EH (cell line): Measurements from ENCODE around the gene TXNIP.

Source experiments
- DNase-seq: peaks from one replicate; pipeline ENCODE4 v3.0.0-alpha.2; 2015; ENCODE audit warnings: low read depth

Gene TXNIP

GRCh38 chr1:145985129-145985501 is 11.3 kb downstream of the TXNIP start:
- no peak for DNase-seq

- DNase-seq = no peak
Observed at GRCh38 chr1:145983960-145984830, 12.2 kb downstream of the TXNIP start.

- no peak for DNase-seq
Observed at GRCh38 chr1:145983206-145983675, 13.1 kb downstream of the TXNIP start.

DNA sequence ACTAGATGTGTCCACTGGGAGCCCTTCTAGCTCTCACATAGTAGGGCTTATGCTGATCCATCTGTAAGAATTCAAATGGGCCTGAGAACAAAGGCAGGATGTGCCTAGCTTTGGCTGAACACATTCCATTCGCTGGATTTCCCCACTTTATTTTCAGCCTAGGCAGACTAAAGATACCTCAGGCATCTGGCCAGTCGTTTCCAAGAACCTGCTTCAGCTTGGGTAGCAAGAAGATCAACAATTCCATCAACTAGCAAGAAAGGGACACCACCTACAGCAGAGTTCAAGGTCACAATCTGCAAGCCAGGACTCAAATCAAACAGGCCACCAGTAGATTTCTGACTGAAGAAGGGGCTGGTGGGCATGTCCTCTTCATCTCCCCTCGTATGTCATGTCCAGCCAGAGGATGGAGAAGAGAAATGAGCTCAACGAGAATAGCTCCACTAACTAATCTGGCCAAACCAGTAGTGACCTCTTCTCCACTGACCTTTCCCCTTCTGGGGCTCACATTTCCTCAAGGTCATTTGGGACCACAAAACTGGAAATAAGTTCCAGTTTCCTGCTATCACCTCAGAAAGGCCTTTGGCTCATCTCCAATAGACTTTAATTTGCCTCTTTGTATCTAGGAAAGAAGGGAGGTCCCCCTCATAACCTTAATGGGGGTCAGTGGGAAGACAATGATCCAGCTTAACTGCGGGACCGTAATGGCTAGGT is 14.2 kb downstream of the TXNIP start:
- DNase-seq = no peak

DNA sequence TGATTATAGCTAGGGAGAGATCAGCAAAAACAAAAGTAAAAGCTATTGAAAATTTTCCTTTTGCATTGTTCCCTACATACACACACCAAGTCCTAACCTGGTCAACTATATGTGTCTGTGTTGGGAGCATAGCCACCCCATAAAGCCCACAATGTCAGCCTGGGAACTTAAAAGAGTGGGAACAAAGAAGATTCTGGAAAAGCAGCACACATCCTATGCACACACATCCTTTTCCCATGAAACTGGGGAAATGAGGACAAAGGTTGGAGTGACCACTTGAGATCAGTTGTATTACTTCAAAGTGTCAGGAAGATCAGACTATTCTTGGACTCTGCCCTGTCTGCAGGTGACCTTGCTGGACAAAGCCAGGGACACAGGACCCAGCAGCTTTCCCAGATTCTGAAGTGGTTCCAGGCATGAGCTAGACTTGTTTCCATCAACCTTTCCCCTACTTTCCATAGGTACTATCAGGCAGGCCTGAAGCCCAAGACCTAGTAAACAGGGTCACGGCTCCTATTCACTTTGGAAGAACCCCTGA is 15.9 kb downstream of the TXNIP start:
- DNase-seq = no peak

- DNase-seq = peak; percentile 30
Observed at GRCh38 chr1:145979746-145980456, 16.5 kb downstream of the TXNIP start.

- peak; percentile 100 for DNase-seq
Observed at GRCh38 chr1:145978854-145979745, 17.3 kb downstream of the TXNIP start.

DNA sequence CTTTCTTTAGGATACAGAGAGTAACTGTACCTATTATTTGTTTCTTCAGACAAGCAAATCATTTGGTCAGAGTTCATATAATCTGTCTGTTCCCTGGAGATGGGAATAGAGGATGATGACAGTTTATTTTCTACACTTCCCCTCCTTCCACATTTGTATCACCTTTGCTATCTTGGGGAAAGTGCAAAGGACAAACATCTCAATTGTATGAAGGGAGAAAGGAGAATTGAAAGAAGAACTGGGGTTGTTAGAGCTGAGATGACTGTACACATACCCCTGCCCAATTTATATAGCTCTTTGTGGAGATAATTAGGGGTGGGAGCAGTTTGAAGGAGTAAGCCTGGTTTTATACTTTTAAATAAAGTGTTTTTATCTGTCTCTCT is 17.9 kb downstream of the TXNIP start:
- DNase-seq = no peak

DNA sequence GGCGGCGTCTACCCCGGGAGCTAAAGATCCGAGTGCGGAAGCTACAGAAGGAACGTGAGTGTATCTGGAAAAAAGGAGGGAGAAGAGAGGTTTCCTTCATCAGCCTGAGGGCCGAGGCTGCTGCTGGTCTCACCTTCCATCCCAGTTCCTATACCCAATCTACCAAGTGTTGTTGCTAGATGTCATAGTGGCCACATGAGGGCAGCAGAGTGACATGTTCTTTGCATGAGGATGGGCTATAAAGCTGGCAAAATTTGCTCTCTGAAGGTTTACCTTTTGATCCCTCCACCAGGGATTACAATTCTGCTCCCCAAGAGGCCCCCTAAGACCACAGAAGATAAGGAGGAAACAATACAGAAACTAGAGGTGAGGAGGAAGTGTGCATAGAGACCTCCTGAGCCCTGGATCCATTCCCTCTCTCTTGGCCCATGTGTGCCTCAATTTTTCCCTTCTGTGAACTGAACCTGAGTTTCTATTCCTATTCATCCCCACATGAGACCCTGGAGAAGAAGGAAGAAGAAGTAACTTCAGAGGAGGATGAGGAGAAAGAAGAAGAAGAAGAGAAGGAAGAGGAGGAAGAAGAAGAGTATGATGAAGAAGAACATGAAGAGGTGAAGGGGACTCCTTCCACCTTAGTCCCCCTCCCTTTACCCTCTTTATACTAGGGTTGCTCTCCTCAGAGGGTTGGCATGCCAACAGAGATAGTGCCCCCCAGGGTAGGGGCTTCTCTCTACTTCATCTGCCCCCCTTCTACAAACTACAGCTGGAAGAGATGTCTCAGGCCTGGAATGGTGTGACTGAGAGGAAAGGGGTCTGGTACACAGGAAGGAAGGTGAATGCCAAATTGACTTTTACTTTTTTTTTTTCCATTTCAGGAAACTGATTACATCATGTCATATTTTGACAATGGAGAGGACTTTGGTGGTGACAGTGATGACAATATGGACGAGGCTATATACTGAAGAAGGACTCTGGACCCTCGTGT is 18.6 kb downstream of the TXNIP start:
- peak; percentile 86 for DNase-seq

- no peak for DNase-seq
Observed at GRCh38 chr1:145977016-145977415, 19.4 kb downstream of the TXNIP start.

DNA sequence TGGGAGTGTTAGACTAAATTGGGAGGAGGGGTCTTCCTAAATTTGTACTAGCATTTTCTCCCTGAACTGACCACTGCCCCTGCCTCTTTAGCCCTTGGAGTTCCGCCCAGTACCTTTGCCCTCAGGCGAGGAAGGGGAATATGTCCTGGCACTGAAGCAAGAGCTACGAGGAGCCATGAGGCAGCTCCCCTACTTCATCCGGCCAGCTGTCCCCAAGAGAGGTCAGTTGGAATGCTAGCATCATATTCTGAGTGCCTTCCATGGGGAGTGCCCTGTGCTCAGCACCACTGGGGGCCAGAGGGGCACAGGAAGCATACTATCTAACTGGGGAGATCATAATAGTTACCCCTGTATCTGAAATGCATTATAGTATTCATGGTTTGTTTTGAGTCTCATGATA is 21.2 kb downstream of the TXNIP start:
- no peak for DNase-seq

- DNase-seq = no peak
Observed at GRCh38 chr1:145974721-145975120, 21.7 kb downstream of the TXNIP start.

- no peak for DNase-seq
Observed at GRCh38 chr1:145972580-145972979, 23.8 kb downstream of the TXNIP start.

DNA sequence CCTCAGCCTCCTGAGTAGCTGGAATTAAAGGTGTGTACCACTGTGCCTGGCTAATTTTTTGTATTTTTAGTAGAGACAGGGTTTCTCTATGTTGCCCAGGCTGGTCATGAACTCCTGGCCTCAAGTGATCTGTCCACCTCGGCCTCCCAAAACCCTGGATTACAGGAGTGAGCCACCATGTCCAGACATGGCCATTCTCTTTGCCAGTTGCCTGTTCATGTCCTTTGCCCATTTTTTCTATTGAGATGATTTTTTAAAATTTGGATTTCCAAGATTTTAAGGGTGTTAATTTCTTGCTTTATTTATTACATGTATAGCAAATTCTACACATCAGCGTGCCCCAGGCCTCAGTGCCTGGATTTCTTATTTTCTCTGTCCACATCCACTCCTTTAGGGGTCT is 29.1 kb downstream of the TXNIP start:
- no peak for DNase-seq

GRCh38 chr1:145965119-145965744 is 31.1 kb downstream of the TXNIP start:
- no peak for DNase-seq

DNA sequence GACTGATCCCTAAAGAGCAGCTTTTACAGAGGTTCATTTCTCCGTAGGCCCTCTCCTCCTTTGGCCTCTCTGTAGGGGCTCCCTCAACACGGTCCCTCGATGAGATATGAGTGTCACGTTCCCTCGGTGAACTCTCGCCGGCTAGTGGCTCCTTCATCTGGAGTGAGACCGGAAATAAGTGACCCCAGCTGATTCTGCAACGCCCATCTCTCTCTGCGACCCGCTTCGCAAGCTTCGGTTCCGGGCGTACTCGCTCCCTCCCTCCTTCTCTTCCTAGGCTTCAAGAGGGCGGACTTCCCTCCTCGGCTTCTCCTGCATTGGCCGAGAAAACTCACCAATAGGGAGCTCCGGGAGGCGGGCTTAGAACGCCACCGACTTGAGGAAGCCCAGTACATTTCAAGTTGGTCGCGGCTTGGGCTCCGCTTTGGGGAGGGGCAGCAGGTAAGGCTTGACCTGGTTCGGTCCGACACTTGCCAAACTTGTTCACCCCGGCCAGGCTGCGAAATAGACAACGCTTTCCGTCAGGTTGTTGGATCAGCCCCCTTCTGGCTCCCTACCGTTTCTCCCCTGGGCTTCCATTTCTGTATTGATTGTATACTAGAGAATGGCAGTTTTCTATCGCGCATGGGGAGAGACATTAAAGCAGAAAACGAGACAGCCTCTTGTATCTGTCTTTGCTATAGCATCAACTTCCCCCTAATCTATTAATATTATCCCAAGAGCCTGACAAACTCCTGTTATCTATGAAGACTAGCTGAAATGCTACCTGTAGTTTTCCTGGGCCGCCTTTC is 31.9 kb downstream of the TXNIP start, which contains the start of the genes ANKRD34A and POLR3GL:
ANKRD34A (minus strand) TSS at position 248 of the 791 bp plus-strand sequence. CDS start 2,816 bp downstream, outside the sequence.
POLR3GL (plus strand) TSS at position 363 of the 791 bp plus-strand sequence. CDS start 10,176 bp downstream, outside the sequence.
- peak; percentile 95 for DNase-seq

- DNase-seq = peak; percentile 89
Observed at GRCh38 chr1:145963265-145964019, 32.9 kb downstream of the TXNIP start.
